Coronary artery (tissue), 2 donors: ENCODE measurements around the gene NACAD.

ENCODE experiments used
- DNase-seq: peaks from one replicate; pipeline ENCODE4 v3.0.0-alpha.2; 2017; ENCODE audit warnings: low spot score
- H3K27ac ChIP-seq, 2 donors: fragments of 200-600 bp; sonication (generic); one replicate each; pipeline ENCODE4 v1.5.1; 2016 to 2019
- H3K4me3 ChIP-seq: fragments of 200-600 bp; sonication (generic); 2 replicates; pipeline ENCODE4 v1.5.1; 2016; ENCODE audit warnings: mild to moderate bottlenecking, moderate library complexity
- CTCF ChIP-seq: fragments of 200-600 bp; sonication (generic); IDR thresholded peaks from one replicate; pipeline ENCODE4 v1.5.1; 2019; ENCODE audit warnings: antibody characterized with exemption

Gene NACAD

DNA sequence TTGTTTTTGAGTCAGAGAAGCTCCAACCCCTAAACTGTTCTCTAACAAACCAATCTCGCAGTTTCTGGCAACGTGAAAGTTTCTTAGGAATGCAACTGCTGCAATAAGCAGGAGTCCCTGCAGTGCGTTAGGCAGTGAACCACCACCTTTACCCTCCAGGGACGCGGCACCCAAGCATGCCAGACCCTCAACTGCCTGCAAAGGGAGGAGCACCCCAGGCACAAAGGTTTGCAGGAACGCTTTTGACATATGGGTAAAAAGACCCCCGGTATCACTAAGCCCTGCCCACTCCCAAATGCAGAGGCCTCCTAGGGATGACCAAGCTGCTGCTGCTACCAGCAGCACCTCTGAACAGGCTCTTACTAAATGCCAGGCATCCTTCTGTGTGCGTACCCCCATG, 18.1 kb upstream of the NACAD start:
- no peak overlapping the region for H3K27ac ChIP-seq
- H3K4me3 ChIP-seq, result no peak overlapping the region
- DNase-seq, result no peak
- no peak for TF ChIP-seq CTCF

- TF ChIP-seq CTCF, result no peak
- DNase-seq, result no peak
- H3K27ac ChIP-seq, result no peak overlapping the region
- no peak overlapping the region for H3K4me3 ChIP-seq
These were observed 16.9 kb upstream of the NACAD start for GRCh38 chr7:45105588-45106188.

GRCh38 chr7:45104844-45105587, 16.2 kb upstream of the NACAD start:
- DNase-seq, result peak; percentile 66
- H3K4me3 ChIP-seq, result no peak overlapping the region
- no peak overlapping the region for H3K27ac ChIP-seq
- no peak for TF ChIP-seq CTCF

GRCh38 chr7:45103958-45104843, 15.4 kb upstream of the NACAD start:
- Histone ChIP-seq H3K27ac (no peak overlapping the region), H3K4me3 (no peak overlapping the region)
- no peak for TF ChIP-seq CTCF
- DNase-seq, result no peak

GRCh38 chr7:45102785-45103712, 14.3 kb upstream of the NACAD start:
- Histone ChIP-seq H3K4me3 (no peak overlapping the region), H3K27ac (no peak overlapping the region)
- peak; percentile 33 for DNase-seq
- TF ChIP-seq CTCF, result no peak

DNA sequence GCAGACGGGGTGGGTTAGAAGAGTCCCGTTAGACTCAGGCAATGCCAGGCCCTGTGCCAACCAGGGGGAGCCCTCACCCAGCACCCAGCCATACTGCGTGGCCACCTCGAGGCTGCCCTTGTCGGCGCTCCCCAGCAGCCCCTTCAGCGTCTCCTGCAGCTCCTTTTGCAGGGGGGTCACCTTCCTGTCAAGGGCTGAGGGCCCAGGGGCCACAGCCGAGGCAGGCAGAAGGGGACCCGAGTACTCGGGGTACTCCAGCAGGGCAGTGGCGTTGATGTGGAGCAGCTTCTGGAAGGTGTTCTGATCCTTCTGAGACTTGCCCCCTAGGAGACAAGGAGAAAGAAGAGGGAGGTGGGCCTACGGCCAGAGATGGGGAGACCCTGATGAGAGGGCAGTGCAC, 13.0 kb upstream of the NACAD start:
- no peak overlapping the region for H3K27ac ChIP-seq
- DNase-seq, result peak; percentile 58
- no peak for TF ChIP-seq CTCF
- H3K4me3 ChIP-seq, result no peak overlapping the region
